HFF-Myc (cell line): ENCODE results near the gene SEMA3C.

Source experiments
- DNase-seq: peaks from one replicate; pipeline ENCODE4 v3.0.0-alpha.2; 2011; ENCODE audit warnings: low read depth; ENCODE audit errors: extremely low read depth
- H3K4me3 ChIP-seq: replicated peaks from 2 replicates; pipeline ENCODE4 v1.5.1; 2011; ENCODE audit warnings: low read depth, mild to moderate bottlenecking, control low read depth, low read length
- TF ChIP-seq, protein P1 (sequence below): IDR thresholded peaks from 2 replicates; pipeline ENCODE4 v1.5.1; 2012; ENCODE audit warnings: mild to moderate bottlenecking, low read depth, low read length, control low read depth; ENCODE audit errors: missing control alignments

Gene SEMA3C

DNA sequence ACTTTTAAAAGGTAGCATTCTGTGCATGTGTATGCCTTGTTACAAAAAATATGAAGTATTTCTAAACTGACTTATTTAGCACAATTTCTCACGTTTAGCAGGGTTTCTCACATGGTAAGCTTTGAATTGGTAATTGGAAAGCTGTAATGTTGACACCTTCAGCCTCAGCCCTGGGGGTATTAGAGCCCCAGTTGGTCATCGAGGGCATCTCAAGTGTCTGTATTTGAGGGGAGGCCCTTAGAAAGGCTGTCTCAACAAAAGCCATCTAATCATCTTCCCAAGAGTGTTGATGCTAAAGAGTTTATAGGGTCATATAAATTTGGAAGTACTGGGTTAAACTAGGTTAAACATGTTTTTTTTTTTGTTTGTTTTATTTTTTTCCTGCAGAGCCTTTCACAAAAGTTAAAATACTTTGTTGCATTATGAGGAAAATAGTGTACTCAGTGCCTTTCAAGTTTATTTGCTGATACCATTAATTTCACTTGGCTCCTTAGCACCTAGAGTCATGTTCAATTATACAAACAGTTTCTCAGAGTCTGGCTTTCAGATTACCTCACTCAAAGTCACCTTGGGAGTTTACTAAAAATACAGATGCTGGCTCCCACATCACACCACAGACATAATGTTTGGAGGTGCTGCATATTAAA, 146.4 kb downstream of the SEMA3C start:
- H3K4me3 ChIP-seq = no peak overlapping the region
- TF ChIP-seq, protein P1, sequence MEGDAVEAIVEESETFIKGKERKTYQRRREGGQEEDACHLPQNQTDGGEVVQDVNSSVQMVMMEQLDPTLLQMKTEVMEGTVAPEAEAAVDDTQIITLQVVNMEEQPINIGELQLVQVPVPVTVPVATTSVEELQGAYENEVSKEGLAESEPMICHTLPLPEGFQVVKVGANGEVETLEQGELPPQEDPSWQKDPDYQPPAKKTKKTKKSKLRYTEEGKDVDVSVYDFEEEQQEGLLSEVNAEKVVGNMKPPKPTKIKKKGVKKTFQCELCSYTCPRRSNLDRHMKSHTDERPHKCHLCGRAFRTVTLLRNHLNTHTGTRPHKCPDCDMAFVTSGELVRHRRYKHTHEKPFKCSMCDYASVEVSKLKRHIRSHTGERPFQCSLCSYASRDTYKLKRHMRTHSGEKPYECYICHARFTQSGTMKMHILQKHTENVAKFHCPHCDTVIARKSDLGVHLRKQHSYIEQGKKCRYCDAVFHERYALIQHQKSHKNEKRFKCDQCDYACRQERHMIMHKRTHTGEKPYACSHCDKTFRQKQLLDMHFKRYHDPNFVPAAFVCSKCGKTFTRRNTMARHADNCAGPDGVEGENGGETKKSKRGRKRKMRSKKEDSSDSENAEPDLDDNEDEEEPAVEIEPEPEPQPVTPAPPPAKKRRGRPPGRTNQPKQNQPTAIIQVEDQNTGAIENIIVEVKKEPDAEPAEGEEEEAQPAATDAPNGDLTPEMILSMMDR = no peak
- no peak for DNase-seq

DNA sequence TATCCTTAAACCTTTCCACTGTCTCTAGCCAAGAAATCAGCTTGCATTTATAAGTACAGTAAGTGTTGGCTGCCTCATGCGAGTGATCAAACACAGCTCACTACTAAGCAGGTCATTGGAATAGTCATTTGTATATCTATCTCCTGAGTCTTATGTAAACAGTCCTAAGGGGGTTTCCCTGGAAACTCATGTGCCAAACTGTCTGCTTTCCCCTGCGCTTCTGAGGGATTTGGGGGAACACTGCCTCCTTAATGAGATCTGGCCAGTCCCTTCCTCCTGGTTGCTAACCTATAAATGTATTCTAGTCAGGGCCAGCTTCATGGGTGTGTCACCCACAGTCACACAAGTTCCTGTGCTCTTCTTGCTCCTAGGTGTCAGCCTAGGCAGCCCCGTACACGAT, 147.3 kb downstream of the SEMA3C start:
- no peak for DNase-seq
- H3K4me3 ChIP-seq = no peak overlapping the region
- TF ChIP-seq, protein P1 = no peak

DNA sequence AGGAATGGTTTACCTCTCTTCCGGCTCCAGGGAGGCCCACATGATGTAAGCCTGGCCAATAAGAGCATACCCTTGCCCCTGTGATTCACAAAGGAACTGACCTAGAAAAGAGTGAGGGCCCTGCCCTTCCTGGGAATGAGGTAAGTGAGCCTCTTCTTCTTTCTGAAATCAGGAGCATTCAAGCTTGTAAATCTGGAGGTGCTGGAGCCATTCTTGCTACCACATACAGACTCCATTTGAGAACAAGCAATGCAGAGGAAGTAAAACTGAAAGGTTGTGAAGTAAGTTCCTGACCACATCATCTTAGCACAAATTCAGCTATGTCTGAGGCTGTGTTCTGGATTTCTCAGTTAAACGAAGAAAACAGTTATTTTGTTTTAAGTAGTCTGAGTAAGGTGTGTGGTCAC, 148.2 kb downstream of the SEMA3C start:
- TF ChIP-seq, protein P1 = no peak
- no peak overlapping the region for H3K4me3 ChIP-seq
- no peak for DNase-seq

DNA sequence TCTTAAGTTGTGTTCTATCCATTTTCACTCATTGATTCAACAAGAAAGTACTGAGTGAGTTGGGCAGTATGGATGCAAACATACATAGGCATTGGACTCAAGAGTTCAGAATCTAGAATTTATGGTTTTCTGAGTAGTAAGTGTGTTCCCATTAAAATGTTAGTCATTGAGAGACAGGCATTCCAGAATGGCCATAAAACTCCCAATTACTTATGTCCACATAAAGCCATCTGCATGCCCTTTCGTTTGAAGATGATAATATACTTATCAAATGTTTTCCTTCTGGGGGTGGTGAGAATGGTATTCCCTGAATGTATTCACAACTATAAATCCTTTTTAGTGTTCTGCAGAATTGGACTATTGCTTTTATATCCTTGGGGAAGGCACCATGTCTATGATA, 148.8 kb downstream of the SEMA3C start:
- H3K4me3 ChIP-seq = no peak overlapping the region
- TF ChIP-seq, protein P1 = no peak
- no peak for DNase-seq

DNA sequence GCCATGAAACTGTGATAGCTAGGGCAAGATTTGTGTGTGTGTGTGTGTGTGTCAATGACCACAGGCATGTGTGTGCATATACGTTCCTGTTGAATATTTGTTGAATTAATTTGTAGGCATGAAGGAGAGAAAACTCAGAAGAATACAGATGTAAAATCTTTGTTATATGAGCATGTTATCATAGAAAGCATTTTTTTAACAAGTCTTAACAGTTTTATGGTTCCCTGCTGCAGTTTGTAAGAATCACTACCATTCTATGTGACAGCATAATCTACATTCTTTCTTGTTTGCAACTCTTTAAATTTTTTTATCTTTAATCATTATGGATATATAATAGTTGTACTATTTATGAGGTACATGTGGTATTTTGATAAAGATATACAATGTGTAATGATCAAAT, 150.1 kb downstream of the SEMA3C start:
- no peak overlapping the region for H3K4me3 ChIP-seq
- TF ChIP-seq, protein P1 = no peak
- no peak for DNase-seq

DNA sequence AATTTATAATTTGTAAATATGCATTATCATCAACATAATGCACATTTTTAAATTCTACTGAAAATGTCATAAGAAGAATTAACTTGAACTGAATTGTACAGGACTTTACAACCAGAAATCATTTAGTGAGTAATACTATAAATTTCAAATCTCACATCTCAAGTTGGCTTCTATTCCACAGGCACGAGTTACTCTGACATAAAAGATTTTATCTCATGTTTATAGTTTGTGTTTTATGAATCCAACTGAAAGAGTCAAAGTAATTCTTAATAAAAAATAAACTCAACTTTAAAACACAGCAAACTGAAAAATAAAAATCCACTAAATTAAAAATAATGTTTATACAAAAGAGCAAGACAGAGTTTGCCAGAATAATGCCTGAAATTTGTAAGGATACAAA, 151.2 kb downstream of the SEMA3C start:
- no peak for DNase-seq
- TF ChIP-seq, protein P1 = no peak
- H3K4me3 ChIP-seq = no peak overlapping the region

DNA sequence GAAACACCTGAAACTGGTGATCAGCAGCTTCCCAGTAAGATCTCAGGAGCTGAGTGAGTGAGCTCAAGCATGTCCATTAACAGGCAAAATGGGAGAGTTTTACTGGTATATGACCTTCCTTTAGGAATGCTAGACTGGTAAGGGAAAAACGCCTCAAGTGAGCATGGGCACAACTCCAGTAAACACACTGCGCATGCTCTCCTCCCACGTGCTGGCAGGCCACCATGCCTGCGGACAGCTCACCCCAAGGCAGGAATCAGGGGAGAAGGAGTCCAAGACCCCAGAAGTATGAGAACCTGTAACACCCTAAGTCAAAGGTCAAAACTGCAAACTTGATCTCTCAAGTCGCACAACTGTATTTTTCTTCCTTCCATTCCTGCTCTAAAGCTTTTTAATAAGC, 152.1 kb downstream of the SEMA3C start:
- H3K4me3 ChIP-seq = no peak overlapping the region
- TF ChIP-seq, protein P1 = no peak
- DNase-seq = no peak
